Nephron (organoid): Measurements from ENCODE around the gene PYGO2.

Experiments used
- H3K27ac Mint-ChIP-seq, 3 experiments: 2 replicates each; pipeline ENCODE4 v1.8.0; 2020; ENCODE audit warnings: mixed read lengths in 3 of 3, mild to moderate bottlenecking in 2 of 3, moderate library complexity in 1 of 3
- H3K27me3 Mint-ChIP-seq: 2 replicates; pipeline ENCODE4 v1.8.0; 2021; ENCODE audit warnings: low read depth, mild to moderate bottlenecking, moderate library complexity, mixed read lengths
- H3K36me3 Mint-ChIP-seq: 2 replicates; pipeline ENCODE4 v1.8.0; 2020; ENCODE audit warnings: low read depth, mixed read lengths
- H3K4me1 Mint-ChIP-seq: 2 replicates; pipeline ENCODE4 v1.8.0; 2020; ENCODE audit warnings: mixed read lengths
- H3K4me3 Mint-ChIP-seq, 3 experiments: 2 replicates each; pipeline ENCODE4 v1.8.0; 2020; ENCODE audit warnings: mild to moderate bottlenecking in 3 of 3, mixed read lengths in 3 of 3, moderate library complexity in 2 of 3
- H3K9me3 Mint-ChIP-seq: 2 replicates; pipeline ENCODE4 v1.8.0; 2020; ENCODE audit warnings: mixed read lengths
- CTCF ChIP-seq, 3 experiments: fragments of 200-600 bp; sonication (generic); IDR thresholded peaks; one replicate each; pipeline ENCODE4 v1.5.0; 2021; ENCODE audit warnings: antibody characterized with exemption in 3 of 3; ENCODE audit not compliant: unreplicated experiment in 3 of 3

Gene PYGO2

GRCh38 chr1:154953611-154954038 lies 8.0 kb downstream of the PYGO2 start:
- peaks cover 66% of the 10 kb centered on the region for H3K4me1 Mint-ChIP-seq
- peaks cover 17% of the 10 kb centered on the region for H3K36me3 Mint-ChIP-seq
- peak overlapping the region in 1 of 3 experiments; percentile 98 for H3K27ac Mint-ChIP-seq

GRCh38 chr1:154952664-154953063 lies 8.9 kb downstream of the PYGO2 start:
- peaks cover 57% of the 10 kb centered on the region for H3K4me1 Mint-ChIP-seq
- no peaks in the 10 kb centered on the region for H3K27me3 Mint-ChIP-seq
- peak overlapping the region; percentile 21 to 86 (median 84) for H3K27ac Mint-ChIP-seq
- no peaks in the 10 kb centered on the region for H3K9me3 Mint-ChIP-seq
- peaks cover 12% of the 10 kb centered on the region for H3K36me3 Mint-ChIP-seq
- H3K4me3 Mint-ChIP-seq = peak overlapping the region; percentile 12 to 46 (median 39)
- TF ChIP-seq CTCF (IDR thresholded peaks at IDR 0.05; ENCODE audit: unreplicated experiment in 3 of 3) = no peak

More at GRCh38 chr1:154953611-154954038, 8.0 kb downstream of the PYGO2 start:
- TF ChIP-seq CTCF (IDR thresholded peaks at IDR 0.05; ENCODE audit: unreplicated experiment in 3 of 3) = no peak
- Mint-ChIP-seq H3K27me3 (no peaks in the 10 kb centered on the region), H3K4me3 (peak overlapping the region in 2 of 3 experiments; percentile 90 to 91), H3K9me3 (no peaks in the 10 kb centered on the region)

- Mint-ChIP-seq H3K27ac (peak overlapping the region; percentile 21 to 86 (median 84)), H3K4me3 (peak overlapping the region; percentile 12 to 46 (median 39)), H3K27me3 (no peaks in the 10 kb centered on the region), H3K36me3 (peaks cover 12% of the 10 kb centered on the region), H3K4me1 (peaks cover 51% of the 10 kb centered on the region), H3K9me3 (no peaks in the 10 kb centered on the region)
- TF ChIP-seq CTCF (IDR thresholded peaks at IDR 0.05; ENCODE audit: unreplicated experiment in 3 of 3) = no peak
Measured at GRCh38 chr1:154951901-154952657, 9.5 kb downstream of the PYGO2 start.

- Mint-ChIP-seq H3K4me1 (peaks cover 35% of the 10 kb centered on the region), H3K27ac (no peak overlapping the region), H3K36me3 (peaks cover 16% of the 10 kb centered on the region), H3K9me3 (no peaks in the 10 kb centered on the region), H3K27me3 (no peaks in the 10 kb centered on the region), H3K4me3 (no peak overlapping the region)
- no peak for TF ChIP-seq CTCF (IDR thresholded peaks at IDR 0.05; ENCODE audit: unreplicated experiment in 3 of 3)
Measured at GRCh38 chr1:154948079-154948478, 13.5 kb downstream of the PYGO2 start.

- no peak for TF ChIP-seq CTCF (IDR thresholded peaks at IDR 0.05; ENCODE audit: unreplicated experiment in 3 of 3)
- H3K36me3 Mint-ChIP-seq = peaks cover 16% of the 10 kb centered on the region
- peaks cover 22% of the 10 kb centered on the region for H3K4me1 Mint-ChIP-seq
- H3K27me3 Mint-ChIP-seq = no peaks in the 10 kb centered on the region
- peak overlapping the region in 2 of 3 experiments; percentile 5 to 20 for H3K27ac Mint-ChIP-seq
- no peak overlapping the region for H3K4me3 Mint-ChIP-seq
- H3K9me3 Mint-ChIP-seq = no peaks in the 10 kb centered on the region
Measured at GRCh38 chr1:154945962-154946850, 15.4 kb downstream of the PYGO2 start.
